DND-41 (cell line): Measurements from ENCODE around the gene RPL6.

Experiments
- ATAC-seq: fragments of 200-7000 bp; cut with Tn5 transposase; 3 replicates; pipeline ENCODE4 v1.9.1; 2021; ENCODE audit warnings: low read depth; ENCODE audit not compliant: insufficient read depth
- DNase-seq: peaks from one replicate; pipeline ENCODE4 v3.0.0-alpha.2; 2020
- H2AFZ ChIP-seq: 2 replicates; pipeline ENCODE4 v1.6.0; 2012; ENCODE audit warnings: low read depth, low read length
- H3K27ac ChIP-seq: 2 replicates; pipeline ENCODE4 v1.5.1; 2012; ENCODE audit warnings: low read length, inconsistent platforms
- H3K27me3 ChIP-seq: fragments of 200-600 bp; sonication (generic); 2 replicates; pipeline ENCODE4 v1.6.0; 2012; ENCODE audit warnings: low read length, mild to moderate bottlenecking, inconsistent platforms; ENCODE audit not compliant: insufficient read depth, poor library complexity
- H3K36me3 ChIP-seq: 2 replicates; pipeline ENCODE4 v1.5.1; 2012; ENCODE audit warnings: low read length, inconsistent platforms; ENCODE audit not compliant: insufficient read depth
- H3K4me1 ChIP-seq: 2 replicates; pipeline ENCODE4 v1.5.1; 2012; ENCODE audit warnings: mild to moderate bottlenecking, low read length; ENCODE audit not compliant: insufficient read depth
- H3K4me2 ChIP-seq: 2 replicates; pipeline ENCODE4 v1.6.0; 2012; ENCODE audit warnings: mild to moderate bottlenecking, moderate library complexity, low read length, inconsistent platforms; ENCODE audit not compliant: insufficient read depth
- H3K4me3 ChIP-seq, 2 experiments: fragments of 200-600 bp in 1 of 2; shearing (Covaris generic) in 1 of 2; 2 replicates each; pipeline ENCODE4 v1.5.1; 2012 to 2016; ENCODE audit warnings: inconsistent platforms in 2 of 2, low read length in 2 of 2, mild to moderate bottlenecking in 2 of 2, low read depth in 1 of 2, moderate library complexity in 1 of 2
- H3K79me2 ChIP-seq: 2 replicates; pipeline ENCODE4 v1.6.0; 2012; ENCODE audit warnings: low read length, inconsistent platforms; ENCODE audit not compliant: insufficient read depth
- H3K9ac ChIP-seq: 2 replicates; pipeline ENCODE4 v1.6.0; 2012; ENCODE audit warnings: low read depth, mild to moderate bottlenecking, inconsistent platforms, low read length, moderate library complexity
- H3K9me3 ChIP-seq: 2 replicates; pipeline ENCODE4 v1.5.1; 2012; ENCODE audit warnings: low read length, moderate library complexity, mild to moderate bottlenecking, inconsistent platforms; ENCODE audit not compliant: insufficient read depth, severe bottlenecking
- H4K20me1 ChIP-seq: 2 replicates; pipeline ENCODE4 v1.6.0; 2012; ENCODE audit warnings: low read length; ENCODE audit not compliant: insufficient read depth
- CTCF ChIP-seq: IDR thresholded peaks from 2 replicates; pipeline ENCODE4 v1.5.1; 2012; ENCODE audit warnings: borderline replicate concordance, low read length, moderate library complexity, mild to moderate bottlenecking; ENCODE audit not compliant: poor library complexity, severe bottlenecking; ENCODE audit errors: extremely low read depth
- EZH2 ChIP-seq: IDR thresholded peaks from 3 replicates; pipeline ENCODE4 v1.6.1; 2012; ENCODE audit warnings: borderline replicate concordance, low read depth, mild to moderate bottlenecking, moderate library complexity, low read length, inconsistent platforms; ENCODE audit not compliant: severe bottlenecking

The RPL6 gene

GRCh38 chr12:112361271-112361670, 48.1 kb downstream of the RPL6 start:
- H3K79me2 ChIP-seq, result peaks cover 55% of the 10 kb centered on the region
- no peaks in the 10 kb centered on the region for H3K27me3 ChIP-seq
- no peak overlapping the region for H2AFZ ChIP-seq
- H3K9me3 ChIP-seq, result no peaks in the 10 kb centered on the region
- H3K4me2 ChIP-seq, result no peak overlapping the region
- no peaks in the 10 kb centered on the region for H3K4me1 ChIP-seq
- TF ChIP-seq EZH2, result no peak
- TF ChIP-seq CTCF, result no peak
- no peaks in the 10 kb centered on the region for H3K36me3 ChIP-seq
- ATAC-seq (no peak), DNase-seq (no peak)
- H3K9ac ChIP-seq, result no peak overlapping the region
- no peak overlapping the region for H3K4me3 ChIP-seq
- H4K20me1 ChIP-seq, result peaks cover 5% of the 10 kb centered on the region; the same call in 1 of the 2 replicates
- H3K27ac ChIP-seq, result no peak overlapping the region

- H3K9ac ChIP-seq, result no peak overlapping the region
- DNase-seq (no peak), ATAC-seq (no peak)
- peaks cover 8% of the 10 kb centered on the region; the same call in 1 of the 2 replicates for H4K20me1 ChIP-seq
- H3K4me3 ChIP-seq, result no peak overlapping the region
- no peaks in the 10 kb centered on the region for H3K36me3 ChIP-seq
- H3K79me2 ChIP-seq, result peaks cover 46% of the 10 kb centered on the region
- no peaks in the 10 kb centered on the region for H3K4me1 ChIP-seq
- no peak overlapping the region for H3K4me2 ChIP-seq
- no peak overlapping the region for H2AFZ ChIP-seq
- TF ChIP-seq EZH2 (no peak), CTCF (no peak)
- no peak overlapping the region for H3K27ac ChIP-seq
- H3K9me3 ChIP-seq, result no peaks in the 10 kb centered on the region
- H3K27me3 ChIP-seq, result no peaks in the 10 kb centered on the region
These were observed 50.1 kb downstream of the RPL6 start for GRCh38 chr12:112359290-112359689.

- H3K27ac ChIP-seq, result no peak overlapping the region
- no peaks in the 10 kb centered on the region for H3K36me3 ChIP-seq
- DNase-seq (no peak), ATAC-seq (no peak)
- no peaks in the 10 kb centered on the region for H3K27me3 ChIP-seq
- no peak overlapping the region for H3K9ac ChIP-seq
- H3K79me2 ChIP-seq, result peaks cover 45% of the 10 kb centered on the region
- H3K4me1 ChIP-seq, result no peaks in the 10 kb centered on the region
- H3K4me3 ChIP-seq, result no peak overlapping the region
- H3K9me3 ChIP-seq, result no peaks in the 10 kb centered on the region
- H2AFZ ChIP-seq, result no peak overlapping the region
- TF ChIP-seq CTCF, result no peak
- TF ChIP-seq EZH2, result no peak
- H3K4me2 ChIP-seq, result no peak overlapping the region
- H4K20me1 ChIP-seq, result peaks cover 11% of the 10 kb centered on the region; the same call in 1 of the 2 replicates
These were observed 52.2 kb downstream of the RPL6 start for GRCh38 chr12:112357214-112357613.
